ENCODE data around the gene CHRND.

DNA sequence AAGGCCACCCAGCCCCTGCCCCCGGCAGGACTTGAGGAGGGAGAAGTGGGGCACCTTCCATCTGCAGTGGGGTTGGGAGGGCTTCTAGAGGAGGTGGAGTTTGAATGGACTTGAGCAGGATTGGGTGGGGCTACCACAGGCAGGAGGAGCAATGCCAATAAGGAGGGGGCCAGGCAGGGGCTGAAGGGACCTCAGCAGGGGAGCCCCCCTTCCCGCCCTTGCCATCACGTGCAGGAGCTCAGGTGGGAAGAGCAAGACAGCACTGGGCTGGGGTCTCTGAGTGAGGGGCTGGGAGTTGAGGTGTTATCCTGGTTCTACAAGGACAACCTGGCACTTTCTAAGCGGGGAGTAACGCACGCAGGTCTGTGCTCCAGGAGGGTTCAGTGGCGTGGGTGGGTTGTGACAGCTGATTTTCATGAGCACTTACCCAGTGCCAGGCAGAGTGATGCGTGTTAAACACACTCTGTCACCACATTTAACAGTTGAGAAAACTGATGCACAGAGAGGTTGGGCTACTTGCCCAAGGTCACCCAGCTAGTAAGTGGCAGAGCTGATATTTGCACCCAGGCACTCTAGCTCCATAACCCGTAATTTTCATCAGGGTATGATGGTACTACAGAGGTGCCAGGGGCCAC is 4.8 kb downstream of the CHRND start:
- TF ChIP-seq POLR2A (IDR thresholded peaks at IDR 0.05; ENCODE audit: low read length): no peak
- no peak for TF ChIP-seq GATA1 (IDR thresholded peaks at IDR 0.05; ENCODE audit: low read depth, low read length)
